ENCODE measurements around the gene CTNNA1. TPM values are rescaled to one million over a fixed set of nuclear protein-coding genes. Genes with fewer than 3 reads are reported as not detected.
A peak's percentile ranks its signal among the peaks of the same experiment; 100 is the strongest.

Gene CTNNA1
- total and polyA plus RNA-seq, 9 of the 15 experiments (the other 6 are each of a cell fraction or from before 2014, with no cell fraction given), result 29.6 to 117 (median 89.1) TPM

GRCh38 chr5:138932171-138932810 is 179.1 kb downstream of the CTNNA1 start:
- H3K36me3 ChIP-seq (ENCODE audit: control insufficient read depth, insufficient read depth, low read length), result peaks cover 68% of the 10 kb centered on the region
- no peak overlapping the region for H2AFZ ChIP-seq (ENCODE audit: low read depth, low read length)
- TF ChIP-seq CTCF (IDR thresholded peaks at IDR 0.05 in 2 of 3, conservative IDR thresholded peaks at IDR 0.05 in 1 of 3; ENCODE audit: insufficient read depth in 2 of 3, low read depth in 1 of 3, low read length in 3 of 3) (peak in 2 of 3 experiments; percentile 21 to 28; a peak in 2 of 6 replicates), RBBP5 (IDR thresholded peaks at IDR 0.05; ENCODE audit: borderline replicate concordance, insufficient read depth, low read length, poor library complexity, severe bottlenecking) (no peak), RAD21 (CRISPR knock-in tag; conservative IDR thresholded peaks at IDR 0.05 in 1 of 2, IDR thresholded peaks at IDR 0.05 in 1 of 2) (peak in 1 of 2 experiments; percentile 32; a peak in 1 of 4 replicates)
- BruUV-seq (replicated peaks), result no TSS peak
- H3K9me1 ChIP-seq (ENCODE audit: control insufficient read depth, insufficient read depth, low read length), result no peaks in the 10 kb centered on the region
- FAIRE-seq (no peak), ATAC-seq (peak; percentile 28), DNase-seq (ENCODE audit: extremely low read depth in 1 of 4, low spot score in 3 of 4) (no peak)
- peaks cover 0 to 1% of the 10 kb centered on the region in 2 experiments; a peak in 1 of 5 replicates for H3K4me1 ChIP-seq (replicated peaks in 1 of 2; ENCODE audit: control insufficient read depth in 2 of 2, insufficient read depth in 2 of 2, low read length in 2 of 2)
- intact Hi-C loops (cut with micrococcal nuclease) (loop anchor here (10.0 kb wide), 1 partner anchor 287 kb away; no protein-coding TSS in a partner anchor), in situ Hi-C loops (cut with MboI) (no loop called here)
- H3K9me3 ChIP-seq (replicated peaks; ENCODE audit: control insufficient read depth, insufficient read depth, low read depth, low read length), result no peaks in the 10 kb centered on the region
- peaks cover 9% of the 10 kb centered on the region; the same call in 1 of the 2 replicates for H4K20me1 ChIP-seq (replicated peaks; ENCODE audit: control insufficient read depth, insufficient read depth, low read length)
- no peak overlapping the region; the same call in 2 of the 3 replicates for H3K27ac ChIP-seq (ENCODE audit: extremely low read depth, low read depth, low read length)
- ChIA-PET CTCF (ENCODE audit: low intra/inter-chr PET ratio) (no interaction called here), POLR2A (interaction anchor here (1.2 kb wide), 1 partner anchor 11 kb away, joined by 4 read pairs; no protein-coding TSS in a partner anchor)
- no peak overlapping the region for H3K4me2 ChIP-seq (ENCODE audit: insufficient read depth, low read length)
- H3K79me2 ChIP-seq (ENCODE audit: control insufficient read depth, insufficient read depth, low read length), result no peaks in the 10 kb centered on the region
- 90% methylated on average over 20 of the region's 20 CpGs for WGBS (ENCODE audit: insufficient coverage, low coverage, missing lambda C conversion rate)
- no peaks in the 10 kb centered on the region for H3K27me3 ChIP-seq (ENCODE audit: control insufficient read depth in 2 of 2, insufficient read depth in 2 of 2, low read length in 2 of 2)
- H3K9ac ChIP-seq (ENCODE audit: insufficient read depth in 1 of 2, low read depth in 2 of 2, low read length in 2 of 2), result no peak overlapping the region; a peak in 1 of 4 replicates
- no peak overlapping the region for H3K4me3 ChIP-seq

Measured in K562 (cell line).